ENCODE data around the gene VPS8.

- TF ChIP-seq, protein P1, sequence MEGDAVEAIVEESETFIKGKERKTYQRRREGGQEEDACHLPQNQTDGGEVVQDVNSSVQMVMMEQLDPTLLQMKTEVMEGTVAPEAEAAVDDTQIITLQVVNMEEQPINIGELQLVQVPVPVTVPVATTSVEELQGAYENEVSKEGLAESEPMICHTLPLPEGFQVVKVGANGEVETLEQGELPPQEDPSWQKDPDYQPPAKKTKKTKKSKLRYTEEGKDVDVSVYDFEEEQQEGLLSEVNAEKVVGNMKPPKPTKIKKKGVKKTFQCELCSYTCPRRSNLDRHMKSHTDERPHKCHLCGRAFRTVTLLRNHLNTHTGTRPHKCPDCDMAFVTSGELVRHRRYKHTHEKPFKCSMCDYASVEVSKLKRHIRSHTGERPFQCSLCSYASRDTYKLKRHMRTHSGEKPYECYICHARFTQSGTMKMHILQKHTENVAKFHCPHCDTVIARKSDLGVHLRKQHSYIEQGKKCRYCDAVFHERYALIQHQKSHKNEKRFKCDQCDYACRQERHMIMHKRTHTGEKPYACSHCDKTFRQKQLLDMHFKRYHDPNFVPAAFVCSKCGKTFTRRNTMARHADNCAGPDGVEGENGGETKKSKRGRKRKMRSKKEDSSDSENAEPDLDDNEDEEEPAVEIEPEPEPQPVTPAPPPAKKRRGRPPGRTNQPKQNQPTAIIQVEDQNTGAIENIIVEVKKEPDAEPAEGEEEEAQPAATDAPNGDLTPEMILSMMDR (IDR thresholded peaks at IDR 0.05): no peak
- TF ChIP-seq POLR2A (IDR thresholded peaks at IDR 0.05): no peak
Observed at GRCh38 chr3:184887574-184887973, 75.6 kb downstream of the VPS8 start.
